ENCODE results near the gene SMO.
"Not testable (repeated sequence)": the region's sequence is repeated elsewhere in the genome, so short reads cannot be mapped to it uniquely, and the experiment has no call there.

Gene SMO

GRCh38 chr7:129218514-129219062 lies 30.2 kb downstream of the SMO start:
- H3K4me3 ChIP-seq (ENCODE audit: low read length), result no peak overlapping the region
- TF ChIP-seq CTCF (IDR thresholded peaks at IDR 0.05; ENCODE audit: insufficient read depth, low read depth, low read length, missing control alignments), result peak; percentile 85
- peak; percentile 82 for DNase-seq (ENCODE audit: low read depth)

- not testable (repeated sequence) for H3K4me3 ChIP-seq (ENCODE audit: low read length); DNase-seq (ENCODE audit: low read depth)
These were observed 30.7 kb downstream of the SMO start for GRCh38 chr7:129219166-129219565.

- DNase-seq (ENCODE audit: low read depth), result no peak
- H3K4me3 ChIP-seq (ENCODE audit: low read length), result no peak overlapping the region
- no peak for TF ChIP-seq CTCF (IDR thresholded peaks at IDR 0.05; ENCODE audit: insufficient read depth, low read depth, low read length, missing control alignments)
These were observed 33.6 kb downstream of the SMO start for GRCh38 chr7:129222064-129222463.

GRCh38 chr7:129224251-129225205 lies 36.1 kb downstream of the SMO start, which contains the start of gene AHCYL2:
AHCYL2 (plus strand) TSS chr7:129225030.
- peak within 1 kb of the TSS; percentile 83 for H3K4me3 ChIP-seq (ENCODE audit: low read length)
- peak; percentile 98 for DNase-seq (ENCODE audit: low read depth)
- TF ChIP-seq CTCF (IDR thresholded peaks at IDR 0.05; ENCODE audit: insufficient read depth, low read depth, low read length, missing control alignments), result no peak

GRCh38 chr7:129225206-129225930 lies 36.9 kb downstream of the SMO start:
- peak; percentile 63 for DNase-seq (ENCODE audit: low read depth)
- no peak for TF ChIP-seq CTCF (IDR thresholded peaks at IDR 0.05; ENCODE audit: insufficient read depth, low read depth, low read length, missing control alignments)
- peak overlapping the region; percentile 81 for H3K4me3 ChIP-seq (ENCODE audit: low read length)

GRCh38 chr7:129225931-129226572 lies 37.6 kb downstream of the SMO start:
- TF ChIP-seq CTCF (IDR thresholded peaks at IDR 0.05; ENCODE audit: insufficient read depth, low read depth, low read length, missing control alignments), result no peak
- H3K4me3 ChIP-seq (ENCODE audit: low read length), result peak overlapping the region; percentile 81
- peak; percentile 4 for DNase-seq (ENCODE audit: low read depth)
